ENCODE data around the gene OR51V1.
"Not testable (repeated sequence)": the region's sequence is repeated elsewhere in the genome, so short reads cannot be mapped to it uniquely, and the experiment has no call there.

The OR51V1 gene

GRCh38 chr11:5200582-5200981 lies at the start of gene OR51V1:
Gene OR51V1 (minus strand): TSS chr11:5200682. CDS start chr11:5200682, 0 bp downstream.
- H3K27ac Mint-ChIP-seq, result no peak within 1 kb of the TSS
- no peak within 1 kb of the TSS for H3K4me3 Mint-ChIP-seq
- H3K4me1 Mint-ChIP-seq (ENCODE audit: low read depth), result no peaks in the 10 kb centered on the region
- no peaks in the 10 kb centered on the region for H3K9me3 Mint-ChIP-seq
- no peaks in the 10 kb centered on the region for H3K36me3 Mint-ChIP-seq (ENCODE audit: low read depth)
- no peaks in the 10 kb centered on the region for H3K27me3 Mint-ChIP-seq (ENCODE audit: low read depth)

GRCh38 chr11:5249807-5250396 lies 49.4 kb upstream of the OR51V1 start, which contains the start of gene HBG1:
Gene HBG1 (minus strand): TSS chr11:5249857. CDS start chr11:5249804, 53 bp downstream.
- not testable (repeated sequence) for H3K9me3 Mint-ChIP-seq; H3K4me3 Mint-ChIP-seq; H3K36me3 Mint-ChIP-seq (ENCODE audit: low read depth); H3K27me3 Mint-ChIP-seq (ENCODE audit: low read depth); H3K27ac Mint-ChIP-seq; H3K4me1 Mint-ChIP-seq (ENCODE audit: low read depth)

GRCh38 chr11:5248498-5248897 lies 48.0 kb upstream of the OR51V1 start:
- H3K4me1 Mint-ChIP-seq (ENCODE audit: low read depth); H3K9me3 Mint-ChIP-seq; H3K27me3 Mint-ChIP-seq (ENCODE audit: low read depth); H3K4me3 Mint-ChIP-seq; H3K27ac Mint-ChIP-seq; H3K36me3 Mint-ChIP-seq (ENCODE audit: low read depth): not testable (repeated sequence)

GRCh38 chr11:5247472-5248192 lies 47.1 kb upstream of the OR51V1 start:
- Mint-ChIP-seq H3K9me3 (no peaks in the 10 kb centered on the region), H3K4me3 (no peak overlapping the region), H3K27me3 (ENCODE audit: low read depth) (peaks cover 3% of the 10 kb centered on the region), H3K36me3 (ENCODE audit: low read depth) (no peaks in the 10 kb centered on the region), H3K27ac (no peak overlapping the region), H3K4me1 (ENCODE audit: low read depth) (no peaks in the 10 kb centered on the region)

GRCh38 chr11:5246772-5247471 lies 46.4 kb upstream of the OR51V1 start:
- Mint-ChIP-seq H3K27ac (no peak overlapping the region), H3K4me1 (ENCODE audit: low read depth) (no peaks in the 10 kb centered on the region)

GRCh38 chr11:5245155-5245554 lies 44.7 kb upstream of the OR51V1 start:
- Mint-ChIP-seq H3K9me3 (no peaks in the 10 kb centered on the region), H3K27ac (no peak overlapping the region), H3K4me1 (ENCODE audit: low read depth) (no peaks in the 10 kb centered on the region), H3K36me3 (ENCODE audit: low read depth) (no peaks in the 10 kb centered on the region), H3K27me3 (ENCODE audit: low read depth) (peaks cover 3% of the 10 kb centered on the region), H3K4me3 (no peak overlapping the region)

More at GRCh38 chr11:5246772-5247471, 46.4 kb upstream of the OR51V1 start:
- Mint-ChIP-seq H3K36me3 (ENCODE audit: low read depth) (no peaks in the 10 kb centered on the region), H3K27me3 (ENCODE audit: low read depth) (peaks cover 3% of the 10 kb centered on the region), H3K9me3 (no peaks in the 10 kb centered on the region), H3K4me3 (no peak overlapping the region)

GRCh38 chr11:5243816-5244180 lies 43.3 kb upstream of the OR51V1 start:
- Mint-ChIP-seq H3K27ac (no peak overlapping the region), H3K9me3 (no peaks in the 10 kb centered on the region), H3K36me3 (ENCODE audit: low read depth) (no peaks in the 10 kb centered on the region), H3K27me3 (ENCODE audit: low read depth) (peaks cover 3% of the 10 kb centered on the region), H3K4me3 (no peak overlapping the region), H3K4me1 (ENCODE audit: low read depth) (no peaks in the 10 kb centered on the region)

- Mint-ChIP-seq H3K27ac (no peak overlapping the region), H3K4me3 (no peak overlapping the region), H3K36me3 (ENCODE audit: low read depth) (no peaks in the 10 kb centered on the region)
Observed at GRCh38 chr11:5242933-5243815, 42.7 kb upstream of the OR51V1 start.

GRCh38 chr11:5242208-5242607 lies 41.7 kb upstream of the OR51V1 start:
- no peaks in the 10 kb centered on the region for H3K4me1 Mint-ChIP-seq (ENCODE audit: low read depth)
- H3K27ac Mint-ChIP-seq, result no peak overlapping the region
- H3K9me3 Mint-ChIP-seq, result no peaks in the 10 kb centered on the region

More at GRCh38 chr11:5242933-5243815, 42.7 kb upstream of the OR51V1 start:
- H3K4me1 Mint-ChIP-seq (ENCODE audit: low read depth), result no peaks in the 10 kb centered on the region
- H3K9me3 Mint-ChIP-seq, result no peaks in the 10 kb centered on the region
- peaks cover 3% of the 10 kb centered on the region for H3K27me3 Mint-ChIP-seq (ENCODE audit: low read depth)

GRCh38 chr11:5241458-5241857 lies 41.0 kb upstream of the OR51V1 start:
- Mint-ChIP-seq H3K9me3 (no peaks in the 10 kb centered on the region), H3K36me3 (ENCODE audit: low read depth) (no peaks in the 10 kb centered on the region), H3K4me1 (ENCODE audit: low read depth) (no peaks in the 10 kb centered on the region), H3K4me3 (no peak overlapping the region), H3K27me3 (ENCODE audit: low read depth) (no peaks in the 10 kb centered on the region), H3K27ac (no peak overlapping the region)

More at GRCh38 chr11:5242208-5242607, 41.7 kb upstream of the OR51V1 start:
- Mint-ChIP-seq H3K27me3 (ENCODE audit: low read depth) (no peaks in the 10 kb centered on the region), H3K4me3 (no peak overlapping the region), H3K36me3 (ENCODE audit: low read depth) (no peaks in the 10 kb centered on the region)

GRCh38 chr11:5240458-5240857 lies 40.0 kb upstream of the OR51V1 start:
- Mint-ChIP-seq H3K27ac (no peak overlapping the region), H3K27me3 (ENCODE audit: low read depth) (no peaks in the 10 kb centered on the region), H3K9me3 (no peaks in the 10 kb centered on the region), H3K36me3 (ENCODE audit: low read depth) (no peaks in the 10 kb centered on the region), H3K4me1 (ENCODE audit: low read depth) (no peaks in the 10 kb centered on the region), H3K4me3 (no peak overlapping the region)

GRCh38 chr11:5240056-5240455 lies 39.6 kb upstream of the OR51V1 start:
- no peak overlapping the region for H3K4me3 Mint-ChIP-seq
- H3K27ac Mint-ChIP-seq, result no peak overlapping the region
- no peaks in the 10 kb centered on the region for H3K36me3 Mint-ChIP-seq (ENCODE audit: low read depth)
- H3K4me1 Mint-ChIP-seq (ENCODE audit: low read depth), result no peaks in the 10 kb centered on the region
- no peaks in the 10 kb centered on the region for H3K27me3 Mint-ChIP-seq (ENCODE audit: low read depth)
- H3K9me3 Mint-ChIP-seq, result no peaks in the 10 kb centered on the region

- Mint-ChIP-seq H3K27me3 (ENCODE audit: low read depth) (peaks cover 4% of the 10 kb centered on the region), H3K36me3 (ENCODE audit: low read depth) (no peaks in the 10 kb centered on the region), H3K9me3 (no peaks in the 10 kb centered on the region), H3K4me3 (no peak overlapping the region), H3K4me1 (ENCODE audit: low read depth) (peaks cover 5% of the 10 kb centered on the region), H3K27ac (no peak overlapping the region)
Observed at GRCh38 chr11:5239046-5239445, 38.6 kb upstream of the OR51V1 start.

- Mint-ChIP-seq H3K27me3 (ENCODE audit: low read depth) (peaks cover 4% of the 10 kb centered on the region), H3K4me1 (ENCODE audit: low read depth) (peaks cover 5% of the 10 kb centered on the region), H3K9me3 (no peaks in the 10 kb centered on the region), H3K27ac (no peak overlapping the region), H3K36me3 (ENCODE audit: low read depth) (no peaks in the 10 kb centered on the region), H3K4me3 (no peak overlapping the region)
Observed at GRCh38 chr11:5238486-5238885, 38.0 kb upstream of the OR51V1 start.

Measured in T-helper 1 cell treated with Interleukin-12 subunit alpha and Interleukin-12 subunit beta and Interleukin-4 antibody, amounts not matched to agents 30 μg/mL and 1 μg/mL, for 36 hours (primary cell).